H1 (cell line): ENCODE results near the gene GREB1L.

ENCODE experiments used
- EP300 ChIP-seq, 2 experiments: IDR thresholded peaks; 1 replicate in 1 of 2; 2 replicates in 1 of 2; pipeline ENCODE4 v1.6.1; 2011 to 2012; ENCODE audit warnings: low read depth in 2 of 2, low read length in 2 of 2, mild to moderate bottlenecking in 2 of 2, borderline replicate concordance in 1 of 2, inconsistent platforms in 1 of 2, moderate library complexity in 1 of 2
- EZH2 ChIP-seq: fragments of 200-600 bp; sonication (generic); IDR thresholded peaks from 2 replicates; pipeline ENCODE4 v1.7.1; 2012; ENCODE audit warnings: low read depth, mild to moderate bottlenecking, moderate library complexity, low read length, inconsistent platforms; ENCODE audit not compliant: severe bottlenecking
- FOSL1 ChIP-seq: IDR thresholded peaks from 2 replicates; pipeline ENCODE4 v1.6.1; 2011; ENCODE audit warnings: mild to moderate bottlenecking, low read depth, low read length, moderate library complexity; ENCODE audit not compliant: insufficient read depth
- RAD21 ChIP-seq, 2 experiments: IDR thresholded peaks in 1 of 2; conservative IDR thresholded peaks in 1 of 2; 2 replicates each; pipeline ENCODE4 v1.6.1; 2011; ENCODE audit warnings: low read depth in 2 of 2, low read length in 2 of 2, improper control_type of control experiment in 1 of 2, inconsistent platforms in 1 of 2, mild to moderate bottlenecking in 1 of 2, moderate library complexity in 1 of 2
- TAF1 ChIP-seq: IDR thresholded peaks from 2 replicates; pipeline ENCODE4 v1.6.1; 2011; ENCODE audit warnings: mild to moderate bottlenecking, low read depth, low read length
- TF ChIP-seq, protein P1 (sequence below), 3 experiments: IDR thresholded peaks; 1 replicate in 2 of 3; 2 replicates in 1 of 3; pipeline versions ENCODE4 v1.5.1 to v1.6.1; 2011; ENCODE audit warnings: low read length in 3 of 3, mild to moderate bottlenecking in 3 of 3, inconsistent platforms in 2 of 3, low read depth in 1 of 3, moderate library complexity in 1 of 3; ENCODE audit not compliant: insufficient read depth in 1 of 3; ENCODE audit errors: control extremely low read depth in 1 of 3

DNA sequence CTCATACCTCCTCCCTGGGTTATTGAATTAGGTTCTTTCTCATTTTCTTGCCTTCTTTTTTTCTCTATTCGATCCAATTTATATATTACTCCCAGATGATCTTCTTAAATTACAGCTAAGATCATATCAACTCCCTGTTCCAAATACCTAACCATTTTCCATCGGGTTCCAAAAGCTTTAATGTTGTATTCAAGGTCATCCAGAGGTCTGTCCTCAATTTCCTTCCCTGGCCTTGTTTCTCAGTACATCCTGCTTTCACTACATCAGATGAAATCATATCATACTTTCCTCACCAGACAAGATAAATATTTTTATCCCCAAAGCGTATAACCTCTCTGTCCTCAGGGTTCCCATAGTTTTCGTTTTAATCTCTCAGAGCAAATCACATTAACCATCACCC is 36.3 kb upstream of the GREB1L start:
- TF ChIP-seq TAF1: no peak
- TF ChIP-seq, protein P1, sequence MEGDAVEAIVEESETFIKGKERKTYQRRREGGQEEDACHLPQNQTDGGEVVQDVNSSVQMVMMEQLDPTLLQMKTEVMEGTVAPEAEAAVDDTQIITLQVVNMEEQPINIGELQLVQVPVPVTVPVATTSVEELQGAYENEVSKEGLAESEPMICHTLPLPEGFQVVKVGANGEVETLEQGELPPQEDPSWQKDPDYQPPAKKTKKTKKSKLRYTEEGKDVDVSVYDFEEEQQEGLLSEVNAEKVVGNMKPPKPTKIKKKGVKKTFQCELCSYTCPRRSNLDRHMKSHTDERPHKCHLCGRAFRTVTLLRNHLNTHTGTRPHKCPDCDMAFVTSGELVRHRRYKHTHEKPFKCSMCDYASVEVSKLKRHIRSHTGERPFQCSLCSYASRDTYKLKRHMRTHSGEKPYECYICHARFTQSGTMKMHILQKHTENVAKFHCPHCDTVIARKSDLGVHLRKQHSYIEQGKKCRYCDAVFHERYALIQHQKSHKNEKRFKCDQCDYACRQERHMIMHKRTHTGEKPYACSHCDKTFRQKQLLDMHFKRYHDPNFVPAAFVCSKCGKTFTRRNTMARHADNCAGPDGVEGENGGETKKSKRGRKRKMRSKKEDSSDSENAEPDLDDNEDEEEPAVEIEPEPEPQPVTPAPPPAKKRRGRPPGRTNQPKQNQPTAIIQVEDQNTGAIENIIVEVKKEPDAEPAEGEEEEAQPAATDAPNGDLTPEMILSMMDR (IDR thresholded peaks at IDR 0.05; ENCODE audit: control extremely low read depth in 1 of 3, insufficient read depth in 1 of 3, low read depth in 1 of 3, low read length in 3 of 3): no peak
- no peak for TF ChIP-seq EP300 (IDR thresholded peaks at IDR 0.05; ENCODE audit: borderline replicate concordance in 1 of 2, low read depth in 2 of 2, low read length in 2 of 2)
- no peak for TF ChIP-seq RAD21 (IDR thresholded peaks at IDR 0.05 in 1 of 2, conservative IDR thresholded peaks at IDR 0.05 in 1 of 2; ENCODE audit: low read depth in 2 of 2, low read length in 2 of 2)
- TF ChIP-seq EZH2: no peak
- TF ChIP-seq FOSL1: no peak
